GM12874 (cell line): ENCODE data around the gene BORCS5.

Experiments used
- TF ChIP-seq, protein P1 (sequence below): IDR thresholded peaks from 2 replicates; pipeline ENCODE4 v1.5.1; 2011; ENCODE audit warnings: low read depth, mild to moderate bottlenecking, control low read depth, low read length, moderate library complexity; ENCODE audit not compliant: insufficient read depth

The BORCS5 gene

DNA sequence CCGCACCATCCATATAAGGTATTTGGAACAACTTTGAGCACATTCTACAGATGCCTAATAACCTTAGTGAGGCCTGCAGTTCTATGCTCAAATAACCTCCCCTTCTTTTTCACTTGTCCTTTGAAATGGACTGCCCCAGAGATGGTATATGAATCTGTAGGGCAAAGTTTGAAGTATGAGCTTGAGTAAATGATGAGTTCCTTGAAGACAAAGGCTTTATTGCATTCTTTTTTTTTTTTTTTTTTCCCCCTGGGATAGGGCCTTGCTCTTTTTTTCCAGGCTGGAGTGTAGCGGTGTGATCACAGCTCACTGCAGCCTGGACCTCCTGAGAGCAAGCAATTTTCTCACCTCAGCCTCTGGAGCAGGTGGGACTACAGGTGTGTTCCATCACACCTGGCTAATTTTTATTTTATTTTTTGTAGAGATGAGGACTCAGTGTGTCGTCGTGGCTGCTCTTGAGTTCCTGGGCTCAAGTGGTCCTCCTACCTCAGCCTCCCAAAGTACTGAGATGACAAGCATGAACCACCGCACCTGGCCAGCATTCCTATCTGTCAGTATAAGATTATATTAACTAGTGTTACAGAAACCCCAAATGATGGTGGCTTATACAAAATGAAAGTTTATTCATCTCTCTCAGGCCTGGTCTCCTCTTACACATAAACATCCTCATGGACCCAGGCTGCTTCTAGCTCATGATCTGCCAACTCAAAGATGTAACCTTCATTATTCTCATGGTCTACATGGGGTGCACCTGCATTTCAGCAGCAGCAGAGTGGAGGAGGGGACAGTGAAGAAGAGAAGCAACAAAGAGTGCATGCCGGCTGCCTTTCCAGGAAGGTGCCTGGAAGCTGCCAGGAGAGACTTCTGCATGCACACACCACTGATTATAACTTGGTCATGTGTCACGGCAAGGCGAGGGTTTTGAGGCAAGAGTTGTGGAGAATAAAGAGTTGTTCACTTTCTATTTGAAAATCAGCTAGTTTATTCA, 104.4 kb downstream of the BORCS5 start:
- TF ChIP-seq, protein P1, sequence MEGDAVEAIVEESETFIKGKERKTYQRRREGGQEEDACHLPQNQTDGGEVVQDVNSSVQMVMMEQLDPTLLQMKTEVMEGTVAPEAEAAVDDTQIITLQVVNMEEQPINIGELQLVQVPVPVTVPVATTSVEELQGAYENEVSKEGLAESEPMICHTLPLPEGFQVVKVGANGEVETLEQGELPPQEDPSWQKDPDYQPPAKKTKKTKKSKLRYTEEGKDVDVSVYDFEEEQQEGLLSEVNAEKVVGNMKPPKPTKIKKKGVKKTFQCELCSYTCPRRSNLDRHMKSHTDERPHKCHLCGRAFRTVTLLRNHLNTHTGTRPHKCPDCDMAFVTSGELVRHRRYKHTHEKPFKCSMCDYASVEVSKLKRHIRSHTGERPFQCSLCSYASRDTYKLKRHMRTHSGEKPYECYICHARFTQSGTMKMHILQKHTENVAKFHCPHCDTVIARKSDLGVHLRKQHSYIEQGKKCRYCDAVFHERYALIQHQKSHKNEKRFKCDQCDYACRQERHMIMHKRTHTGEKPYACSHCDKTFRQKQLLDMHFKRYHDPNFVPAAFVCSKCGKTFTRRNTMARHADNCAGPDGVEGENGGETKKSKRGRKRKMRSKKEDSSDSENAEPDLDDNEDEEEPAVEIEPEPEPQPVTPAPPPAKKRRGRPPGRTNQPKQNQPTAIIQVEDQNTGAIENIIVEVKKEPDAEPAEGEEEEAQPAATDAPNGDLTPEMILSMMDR: no peak

DNA sequence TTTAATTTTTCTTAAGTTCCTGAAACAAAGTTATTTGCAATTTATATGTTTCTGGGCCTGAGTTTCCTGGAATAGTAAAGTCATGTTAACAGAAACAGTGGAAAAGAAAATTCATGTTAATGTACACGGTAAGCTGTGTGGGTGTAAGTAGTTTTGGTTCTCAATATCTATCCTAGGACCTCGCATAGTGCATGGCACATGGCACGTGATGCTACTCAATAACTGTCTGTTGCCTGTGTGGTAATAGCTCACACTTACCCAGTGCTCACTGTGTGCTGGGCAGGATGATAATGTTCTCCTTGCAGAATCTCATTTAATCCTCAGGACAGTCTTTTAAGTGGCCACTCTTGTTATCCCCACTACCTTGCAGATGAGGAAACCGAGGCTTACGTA, 105.0 kb downstream of the BORCS5 start:
- TF ChIP-seq, protein P1: no peak

DNA sequence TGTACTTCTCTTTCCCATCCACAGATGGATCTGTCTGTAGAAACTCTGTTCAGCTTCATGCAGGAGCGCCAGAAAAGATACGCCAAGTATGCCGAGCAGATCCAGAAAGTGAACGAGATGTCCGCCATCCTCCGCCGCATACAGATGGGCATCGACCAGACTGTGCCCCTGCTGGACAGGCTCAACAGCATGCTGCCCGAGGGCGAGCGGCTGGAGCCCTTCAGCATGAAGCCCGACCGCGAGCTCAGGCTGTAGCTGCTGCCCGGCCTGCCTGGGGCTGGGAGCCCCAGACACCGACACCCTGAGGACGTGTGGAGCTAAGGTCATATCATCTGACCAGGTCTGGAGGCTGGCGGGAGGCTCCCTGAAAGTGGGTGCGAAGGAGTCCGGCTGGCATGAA, 108.6 kb downstream of the BORCS5 start:
- TF ChIP-seq, protein P1: no peak

DNA sequence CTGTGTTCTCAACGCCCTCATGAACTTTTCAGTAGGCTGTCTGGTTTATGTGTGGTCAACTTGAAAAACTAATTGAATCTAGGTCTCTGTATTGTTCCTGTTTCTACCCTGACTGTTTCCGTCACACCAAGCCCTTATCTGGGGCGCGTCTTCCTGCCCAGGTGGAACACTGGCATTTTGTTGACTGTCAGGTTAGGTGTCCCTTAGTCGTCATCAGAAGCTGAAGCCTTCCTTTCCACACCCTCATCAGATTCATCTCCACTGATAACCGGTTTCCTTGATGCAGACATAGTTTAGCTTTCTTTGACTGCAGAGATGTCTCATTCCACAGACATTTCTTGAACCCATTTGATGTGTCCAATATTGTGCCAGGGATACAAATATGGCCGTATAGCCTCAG, 109.3 kb downstream of the BORCS5 start:
- TF ChIP-seq, protein P1: no peak

DNA sequence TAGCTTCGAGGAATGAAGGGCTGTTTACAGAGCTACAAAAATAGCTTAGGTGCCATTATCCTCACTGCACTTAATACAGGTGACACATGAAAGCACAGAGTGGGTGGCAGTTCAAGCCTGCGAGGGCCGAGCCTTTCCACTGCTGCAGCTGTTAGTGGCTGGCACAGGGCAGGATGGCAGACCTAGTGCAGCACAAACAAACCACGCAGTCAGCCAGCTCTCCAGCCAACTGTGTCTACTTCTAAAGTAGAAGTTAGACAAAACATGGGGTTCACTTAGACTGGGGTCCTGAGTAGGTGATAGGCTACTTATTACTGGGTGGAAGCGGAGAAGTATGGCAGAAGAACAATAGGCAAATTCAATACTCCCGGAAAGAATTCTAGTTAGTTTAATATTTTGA, 110.4 kb downstream of the BORCS5 start:
- TF ChIP-seq, protein P1: no peak

DNA sequence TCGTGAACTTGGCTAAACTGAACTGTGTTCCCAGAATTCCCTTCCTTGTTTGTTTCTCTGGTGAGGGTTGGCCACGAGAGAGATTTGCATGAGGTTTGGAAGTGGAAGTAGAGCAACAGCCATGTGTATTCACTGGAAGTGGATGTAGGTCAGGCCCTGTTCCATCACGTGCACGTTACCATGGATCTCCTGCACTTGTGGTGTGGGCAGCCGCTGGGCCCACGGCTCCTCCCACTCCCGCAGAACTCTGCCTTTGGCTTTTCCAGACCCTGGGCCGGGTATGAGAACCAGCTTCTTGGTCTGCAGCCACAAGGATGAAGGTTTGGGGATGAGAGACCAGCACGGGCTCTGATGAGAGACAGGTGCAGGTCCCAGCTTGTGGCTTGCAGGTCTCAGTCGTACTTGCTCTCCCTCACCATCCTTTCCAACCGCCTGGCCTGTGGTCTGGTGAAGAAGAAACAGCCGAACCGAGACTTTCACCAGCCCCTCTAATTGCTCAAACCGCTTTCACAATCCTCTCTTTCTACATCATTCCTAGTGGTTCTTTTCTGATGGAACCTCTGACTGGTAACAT, 110.9 kb downstream of the BORCS5 start:
- TF ChIP-seq, protein P1: no peak

DNA sequence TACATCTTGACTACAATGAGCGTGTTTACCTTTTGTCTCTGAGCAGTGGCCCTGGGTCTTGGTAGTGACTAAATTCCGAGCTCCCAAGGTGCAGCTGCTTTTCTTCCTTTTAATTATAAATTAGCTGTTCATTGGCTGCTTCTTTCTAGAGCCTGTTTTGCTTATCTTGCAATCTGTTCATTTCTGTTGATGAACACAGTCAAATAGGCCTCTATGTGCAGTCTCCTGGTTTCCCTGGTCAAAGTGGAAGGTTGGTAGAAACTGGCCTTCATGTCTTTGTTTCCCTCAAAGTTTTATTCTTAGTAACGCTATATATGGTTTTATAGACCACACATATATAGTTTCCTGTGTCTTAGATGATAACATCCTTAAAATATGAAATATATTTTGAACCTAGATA, 111.7 kb downstream of the BORCS5 start:
- TF ChIP-seq, protein P1: no peak
